ENCODE data around the gene PACSIN1.

The PACSIN1 gene

GRCh38 chr6:34465531-34466241 lies at the start of gene PACSIN1:
TSS of gene PACSIN1 (plus strand) at chr6:34466076. CDS start at chr6:34526306, 60,230 bp downstream.
- DNase-seq, result no peak

DNA sequence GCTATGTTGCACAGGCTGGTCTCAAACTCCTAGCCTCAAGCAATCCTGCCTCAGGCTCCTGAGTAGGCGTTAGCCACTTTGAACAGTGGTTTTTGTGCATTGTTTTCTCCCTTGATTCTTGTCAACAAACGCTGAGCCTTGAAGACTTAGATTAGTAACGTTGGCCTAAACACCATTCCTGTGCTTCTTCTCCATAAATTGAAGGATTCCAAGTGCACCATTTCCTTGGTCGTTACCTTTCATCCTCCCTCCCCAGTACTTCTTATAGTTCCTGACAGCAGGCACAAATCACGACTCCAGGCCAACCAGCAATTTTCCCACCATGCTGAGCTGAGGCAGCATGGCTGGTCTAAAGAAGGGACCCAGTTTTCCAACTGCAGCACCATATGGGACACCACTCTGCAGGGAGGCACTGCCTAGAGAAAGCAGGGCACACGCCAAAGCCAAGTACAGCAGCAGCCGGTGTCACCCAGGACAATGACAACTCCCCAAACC lies 49.0 kb upstream of the PACSIN1 start:
- DNase-seq, result no peak

GRCh38 chr6:34418367-34418766 lies 47.5 kb upstream of the PACSIN1 start:
- no peak for DNase-seq

GRCh38 chr6:34423254-34423653 lies 42.6 kb upstream of the PACSIN1 start:
- DNase-seq, result no peak

GRCh38 chr6:34424200-34425131 lies 41.4 kb upstream of the PACSIN1 start:
- DNase-seq, result no peak

GRCh38 chr6:34425132-34425497 lies 40.8 kb upstream of the PACSIN1 start:
- no peak for DNase-seq

GRCh38 chr6:34425498-34426410 lies 40.1 kb upstream of the PACSIN1 start, which contains the start of gene RPS10:
TSS of gene RPS10 (minus strand) at chr6:34426069. CDS start at chr6:34425221, 848 bp downstream.
- peak; percentile 92 for DNase-seq

DNA sequence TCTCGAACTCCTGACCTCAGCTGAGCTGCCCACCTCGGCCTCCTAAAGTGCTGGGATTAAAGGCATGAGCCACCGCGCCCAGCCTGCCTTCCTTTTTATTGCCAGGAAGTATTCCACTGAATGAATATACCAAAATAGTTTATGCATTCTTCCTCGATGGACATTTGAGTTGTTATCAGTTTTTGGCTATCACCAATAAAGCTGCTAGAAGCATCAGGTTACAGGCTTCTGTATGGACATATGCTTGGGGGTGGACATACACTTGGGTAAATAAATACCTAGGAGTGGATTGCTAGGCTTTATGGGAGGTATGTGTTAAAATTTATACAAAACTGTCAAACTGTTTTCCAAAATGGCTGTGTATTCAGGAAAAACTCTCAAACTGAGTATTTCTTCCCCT lies 30.0 kb upstream of the PACSIN1 start:
- no peak for DNase-seq

DNA sequence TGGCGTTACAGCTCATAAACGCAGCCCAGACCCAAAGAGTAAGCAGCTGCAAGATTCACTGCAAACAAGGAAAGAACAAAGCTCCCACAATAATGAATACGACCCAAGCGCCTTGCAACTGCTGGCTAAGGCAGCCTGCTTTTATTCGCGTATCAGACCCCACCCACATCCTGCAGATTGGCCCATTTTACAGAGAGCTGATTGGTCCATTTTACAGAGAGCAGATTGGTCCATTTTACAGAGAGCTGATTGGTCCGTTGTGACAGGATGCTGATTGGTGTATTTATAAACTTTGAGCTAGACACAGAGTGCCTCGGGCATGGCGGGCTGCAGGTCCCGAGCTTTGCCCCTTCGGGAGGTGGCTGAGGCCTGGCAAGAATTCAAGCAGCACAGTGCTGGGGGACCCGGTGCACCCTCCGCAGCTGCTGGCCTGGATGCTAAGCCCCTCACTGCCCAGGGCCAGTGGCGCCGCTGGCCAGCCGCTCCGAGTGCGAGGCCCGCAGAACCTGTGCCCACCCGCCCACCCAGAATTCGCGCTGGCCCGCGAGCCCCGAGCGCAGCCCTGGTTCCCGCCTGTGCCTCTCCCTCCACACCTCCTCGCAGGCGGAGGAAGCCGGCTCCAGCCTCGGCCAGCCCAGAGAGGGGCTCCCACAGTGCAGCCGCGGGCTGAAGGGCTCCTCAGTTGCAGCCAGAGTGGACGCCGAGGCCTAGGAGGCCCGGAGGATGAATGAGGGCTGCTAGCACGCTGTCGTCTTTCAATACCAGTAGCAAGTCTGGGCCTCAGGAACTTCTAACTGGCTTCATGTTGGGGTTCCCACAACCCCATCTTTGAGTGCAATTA lies 28.9 kb upstream of the PACSIN1 start:
- no peak for DNase-seq

DNA sequence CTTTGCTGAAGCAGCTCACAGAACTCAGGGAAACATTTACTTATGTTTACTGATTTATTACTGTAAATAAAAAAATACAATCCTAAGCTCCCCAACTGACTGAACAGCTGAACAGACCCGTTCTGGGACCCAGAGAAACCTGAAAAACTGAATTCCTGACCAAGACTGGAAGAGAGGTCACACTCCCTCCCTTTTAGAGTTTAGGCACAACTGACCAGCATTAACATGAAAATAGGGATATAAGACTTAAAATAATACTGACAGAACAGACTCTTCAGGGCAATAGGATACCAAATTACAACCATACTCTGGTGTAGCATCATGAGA lies 28.3 kb upstream of the PACSIN1 start:
- DNase-seq, result no peak

GRCh38 chr6:34438705-34439104 lies 27.2 kb upstream of the PACSIN1 start:
- DNase-seq, result no peak

DNA sequence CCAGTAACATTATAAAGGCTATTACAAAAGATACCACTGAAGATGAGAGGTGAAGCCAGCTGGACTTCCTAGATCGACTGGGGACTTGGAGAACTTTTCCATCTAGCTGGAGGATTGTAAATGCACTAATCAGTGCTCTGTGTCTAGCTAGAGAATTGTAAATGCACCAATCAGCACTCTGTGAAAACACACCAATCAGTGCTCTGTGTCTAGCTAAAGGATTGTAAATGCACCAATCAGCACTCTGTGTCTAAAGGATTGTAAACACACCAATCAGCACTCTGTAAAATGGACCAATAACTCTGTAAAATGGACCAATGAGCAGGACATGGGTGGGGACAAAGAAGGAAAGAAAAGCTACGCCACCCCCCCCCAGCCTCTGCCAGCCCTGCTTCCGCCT lies 26.4 kb upstream of the PACSIN1 start:
- DNase-seq, result no peak

- no peak for DNase-seq
Measured at GRCh38 chr6:34441526-34441925, 24.4 kb upstream of the PACSIN1 start.

GRCh38 chr6:34445313-34445860 lies 20.5 kb upstream of the PACSIN1 start:
- no peak for DNase-seq

DNA sequence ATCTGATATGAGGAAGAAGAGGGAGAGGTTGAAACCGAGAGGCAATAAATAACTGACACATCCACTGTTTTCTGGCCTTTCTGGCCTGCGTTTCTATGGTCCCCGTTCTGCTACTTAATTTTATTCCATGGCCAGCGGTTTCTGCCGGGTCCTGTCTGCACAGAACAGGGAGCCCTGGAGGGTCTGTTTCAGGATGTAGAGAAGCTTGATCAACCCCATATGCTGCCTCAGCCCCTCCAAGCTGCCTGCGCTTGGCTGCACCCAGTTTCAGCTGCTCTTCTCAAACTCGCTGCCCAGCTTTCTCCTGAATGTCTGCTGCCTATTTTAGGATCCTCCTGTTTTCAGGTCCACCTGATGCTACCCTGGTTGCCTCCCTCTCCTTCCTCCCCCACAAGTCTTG lies 18.5 kb upstream of the PACSIN1 start:
- no peak for DNase-seq

- no peak for DNase-seq
Measured at GRCh38 chr6:34447910-34448309, 18.0 kb upstream of the PACSIN1 start.

DNA sequence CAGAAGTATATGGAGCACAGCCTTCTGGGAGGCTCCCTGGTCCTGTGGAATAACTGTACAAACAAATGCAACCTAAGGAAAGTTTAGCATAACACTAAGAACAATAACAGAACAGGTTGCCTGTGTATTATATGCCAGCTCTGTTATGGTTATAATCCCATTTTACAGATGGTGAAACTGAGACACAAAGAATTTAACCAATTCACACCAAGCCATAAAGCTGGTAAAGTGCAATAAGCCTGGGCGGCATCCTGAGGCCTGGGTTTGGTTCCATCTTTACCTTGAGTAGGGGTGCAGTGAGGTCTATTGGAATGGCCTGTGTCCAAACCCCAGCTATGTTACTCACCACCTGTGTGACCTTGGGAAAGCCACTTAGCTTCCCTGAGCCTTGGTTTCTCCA lies 14.7 kb upstream of the PACSIN1 start:
- no peak for DNase-seq

DNA sequence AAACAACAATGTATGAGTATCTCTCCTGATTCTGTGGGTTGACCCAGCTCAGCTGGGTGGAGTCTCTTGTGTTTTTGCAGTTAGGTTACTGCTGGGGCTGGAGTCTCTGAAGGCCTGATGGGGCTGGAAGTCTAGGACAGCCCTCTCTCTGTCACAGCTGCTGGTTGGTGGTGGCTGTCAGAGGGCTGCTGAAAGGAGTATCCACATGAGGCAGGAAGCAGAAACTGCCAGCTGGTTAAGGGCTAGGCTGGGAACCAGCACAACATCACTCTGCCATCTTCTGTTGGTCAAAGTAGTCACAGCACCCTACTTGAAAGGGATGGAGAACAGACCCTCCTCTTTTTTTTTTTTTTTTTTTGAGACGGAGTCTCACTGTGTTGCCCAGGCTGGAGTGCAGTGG lies 10.0 kb upstream of the PACSIN1 start:
- DNase-seq, result no peak

GRCh38 chr6:34457382-34457741 lies 8.5 kb upstream of the PACSIN1 start:
- no peak for DNase-seq

DNA sequence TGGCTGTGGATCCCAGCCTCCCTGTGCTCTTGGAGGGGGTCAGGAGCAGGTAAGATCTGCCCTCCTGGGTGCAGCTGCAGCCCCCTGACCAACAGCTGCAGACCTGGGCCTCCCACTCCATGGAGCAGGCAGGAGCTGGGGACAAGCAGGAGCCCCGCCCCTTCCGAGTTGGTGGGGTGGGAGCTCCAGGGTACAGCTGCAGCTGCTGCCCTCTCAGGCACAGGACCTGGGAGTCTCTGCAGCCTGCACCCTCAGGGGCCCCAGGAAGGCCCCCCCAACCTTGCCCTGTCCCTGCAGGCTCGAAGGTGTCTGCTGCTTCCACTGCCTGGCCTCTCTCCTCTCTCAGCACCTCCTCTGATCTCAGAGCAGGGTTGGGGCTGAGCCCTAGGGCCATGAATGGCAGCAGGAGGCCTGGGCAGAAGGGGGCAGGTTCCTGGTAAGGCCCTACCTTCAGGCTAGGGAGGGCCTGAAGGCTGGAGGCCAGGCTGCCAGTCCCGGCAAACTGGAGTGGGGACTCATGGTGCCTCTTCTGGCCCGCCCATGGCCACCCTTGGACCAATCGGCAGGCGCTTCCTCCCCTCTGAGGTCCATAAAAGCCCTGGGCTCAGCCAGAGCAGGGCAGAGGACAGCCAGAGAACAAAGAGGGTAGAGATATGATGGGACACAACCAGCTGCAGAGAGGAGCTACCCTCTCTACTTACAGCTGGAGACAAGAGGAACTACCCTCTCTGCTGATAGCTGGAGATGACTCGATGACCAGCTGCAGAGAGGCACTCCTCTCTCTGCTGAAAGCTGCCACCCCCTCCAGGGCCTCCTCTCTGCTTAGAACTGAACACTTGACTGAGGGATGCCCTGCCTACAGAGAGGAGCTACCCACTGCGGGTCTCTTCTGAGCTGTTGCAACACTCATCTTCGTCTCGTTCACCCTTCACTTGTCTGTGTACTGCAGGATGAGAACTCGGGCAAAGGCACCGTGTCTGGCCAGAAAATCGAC lies 7.8 kb upstream of the PACSIN1 start:
- DNase-seq, result no peak

Data from CD4-positive, alpha-beta T cell treated with Interleukin-12 subunit alpha and Interleukin-12 subunit beta, for 1 hour (primary cell).